ENCODE measurements around the gene TPCN1.

TPCN1 gene

GRCh38 chr12:113317122-113317521 is 95.9 kb downstream of the TPCN1 start:
- no peak for ATAC-seq

GRCh38 chr12:113318046-113318656 is 96.9 kb downstream of the TPCN1 start:
- ATAC-seq = no peak

GRCh38 chr12:113318900-113319628 is 97.8 kb downstream of the TPCN1 start:
- ATAC-seq = no peak

GRCh38 chr12:113320401-113320800 is 99.1 kb downstream of the TPCN1 start:
- no peak for ATAC-seq

- ATAC-seq = no peak
Observed at GRCh38 chr12:113322343-113322742, 101.1 kb downstream of the TPCN1 start.

GRCh38 chr12:113325916-113326315 is 104.7 kb downstream of the TPCN1 start:
- ATAC-seq = no peak

- no peak for ATAC-seq
Observed at GRCh38 chr12:113326775-113327395, 105.6 kb downstream of the TPCN1 start.

GRCh38 chr12:113328368-113328889 is 107.2 kb downstream of the TPCN1 start:
- ATAC-seq = no peak

GRCh38 chr12:113329022-113329790 is 107.9 kb downstream of the TPCN1 start:
- no peak for ATAC-seq

- no peak for ATAC-seq
Observed at GRCh38 chr12:113329791-113330417, 108.6 kb downstream of the TPCN1 start.

- no peak for ATAC-seq
Observed at GRCh38 chr12:113330505-113330904, 109.2 kb downstream of the TPCN1 start.

GRCh38 chr12:113332688-113333417 is 111.6 kb downstream of the TPCN1 start:
- no peak for ATAC-seq

- no peak for ATAC-seq
Observed at GRCh38 chr12:113333418-113333750, 112.1 kb downstream of the TPCN1 start.

- ATAC-seq = peak; percentile 9 to 18
Observed at GRCh38 chr12:113333877-113334785, 112.9 kb downstream of the TPCN1 start.

GRCh38 chr12:113334786-113335539 is 113.7 kb downstream of the TPCN1 start, which contains the start of gene SLC8B1:
TSS of gene SLC8B1 (minus strand) at chr12:113335109. CDS start at chr12:113332878, 2,231 bp downstream.
- peak; percentile 97 to 98 for ATAC-seq

GRCh38 chr12:113339540-113339939 is 118.3 kb downstream of the TPCN1 start:
- ATAC-seq = no peak

GRCh38 chr12:113340061-113340460 is 118.8 kb downstream of the TPCN1 start:
- no peak for ATAC-seq

GRCh38 chr12:113341535-113341934 is 120.3 kb downstream of the TPCN1 start:
- ATAC-seq = no peak

- no peak for ATAC-seq
Observed at GRCh38 chr12:113345318-113345717, 124.1 kb downstream of the TPCN1 start.

- no peak for ATAC-seq
Observed at GRCh38 chr12:113346353-113346752, 125.1 kb downstream of the TPCN1 start.

All from activated CD4-positive, CD25-positive, alpha-beta regulatory T cell treated with anti-CD3 and anti-CD28 coated beads, Interleukin-2, amount 50 U/mL, for 24 hours (primary cell).